MCF 10A (cell line): Measurements from ENCODE around the gene ZCCHC4. TPM values are rescaled to one million over a fixed set of nuclear protein-coding genes. Genes with fewer than 3 reads are reported as not detected.

Experiments
- BruUV-seq: library from RNA; stranded (reverse); fragments of 400-500 nt; replicated peaks from 2 replicates; lab custom pipeline; 2021; lab: Mats Ljungman, UMichigan
- CTCF ChIA-PET: fragments of 300-600 bp; sonication (Branson Sonifier 250); formaldehyde crosslinking; extraction: SDS; loops from one replicate; lab custom pipeline; 2021; ENCODE audit warnings: antibody characterized with exemption, inconsistent platforms; lab: Yijun Ruan, JAX
- POLR2A ChIA-PET: fragments of 300-600, 350-650 bp; sonication (Branson Sonifier 250); formaldehyde crosslinking; extraction: SDS; loops from one replicate; lab custom pipeline; 2020; ENCODE audit warnings: antibody characterized with exemption, inconsistent platforms; lab: Yijun Ruan, JAX
- DNase-seq: peaks from one replicate; pipeline ENCODE4 v3.0.0-alpha.2; 2018; ENCODE audit not compliant: unreplicated experiment
- H3K27ac Mint-ChIP-seq: one replicate; pipeline ENCODE4 v1.8.0; 2022; ENCODE audit warnings: mild to moderate bottlenecking, low read depth, mixed read lengths; ENCODE audit not compliant: unreplicated experiment
- H3K27me3 Mint-ChIP-seq: one replicate; pipeline ENCODE4 v1.8.0; 2022; ENCODE audit warnings: mixed read lengths; ENCODE audit not compliant: insufficient read depth, unreplicated experiment
- H3K36me3 Mint-ChIP-seq: one replicate; pipeline ENCODE4 v1.8.0; 2022; ENCODE audit warnings: mild to moderate bottlenecking, moderate library complexity, mixed read lengths; ENCODE audit not compliant: insufficient read depth, unreplicated experiment
- H3K4me1 Mint-ChIP-seq: one replicate; pipeline ENCODE4 v1.8.0; 2022; ENCODE audit warnings: mixed read lengths; ENCODE audit not compliant: insufficient read depth, unreplicated experiment
- H3K4me3 Mint-ChIP-seq: one replicate; pipeline ENCODE4 v1.8.0; 2022; ENCODE audit warnings: mild to moderate bottlenecking, moderate library complexity, mixed read lengths; ENCODE audit not compliant: unreplicated experiment
- H3K9me3 Mint-ChIP-seq: one replicate; pipeline ENCODE4 v1.8.0; 2022; ENCODE audit warnings: mixed read lengths; ENCODE audit not compliant: unreplicated experiment
- CTCF ChIP-seq: fragments of 200-600 bp; IDR thresholded peaks from one replicate; pipeline ENCODE4 v1.8.0; 2022; ENCODE audit warnings: antibody characterized with exemption, mild to moderate bottlenecking; ENCODE audit not compliant: unreplicated experiment
- intact Hi-C: fragments of 100-400 bp; cut with micrococcal nuclease; formaldehyde crosslinking; loops from 2 replicates; pipeline ENCODE4 v1.14.1; 2022
- total RNA-seq: library from RNA; stranded (reverse); gene quantifications from 2 replicates; pipeline ENCODE4 v1.2.3, GENCODE V29; 2022

ZCCHC4 gene
- total RNA-seq, 1 experiment from 2014 or later, result 7.7 TPM

DNA sequence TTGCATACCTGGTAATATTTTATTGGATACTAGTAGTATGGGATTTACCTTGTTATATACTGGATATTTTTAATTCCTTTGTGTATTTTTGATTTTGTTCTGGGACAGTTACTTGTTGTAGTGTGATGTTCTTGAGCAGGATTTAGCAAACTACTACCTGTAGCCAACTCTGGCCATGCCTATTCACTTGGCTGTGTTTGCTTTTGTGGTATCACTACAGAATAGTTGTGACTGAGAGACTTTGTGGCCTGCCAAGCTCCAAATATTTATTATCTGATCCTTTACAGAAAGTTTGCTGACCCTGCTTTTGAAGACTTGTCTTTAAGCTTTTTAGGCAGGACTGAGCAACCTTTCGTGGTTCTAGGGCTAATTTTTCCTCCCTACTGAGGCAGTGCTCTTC, 17.8 kb downstream of the ZCCHC4 start:
- Mint-ChIP-seq H3K27ac (no peak overlapping the region), H3K4me3 (no peak overlapping the region), H3K4me1 (no peaks in the 10 kb centered on the region), H3K9me3 (no peaks in the 10 kb centered on the region), H3K27me3 (no peaks in the 10 kb centered on the region), H3K36me3 (no peaks in the 10 kb centered on the region)
- POLR2A ChIA-PET, result interaction anchor here (0.8 to 1.8 kb wide), 3 partner anchors 10 to 18 kb away, joined by 3 to 6 read pairs (median 5); partner anchors contain the start of gene ZCCHC4
- CTCF ChIA-PET, result interaction anchor here (1.0 to 3.4 kb wide), 3 partner anchors 18 to 36 kb away, joined by 3 to 24 read pairs (median 4); partner anchors contain the start of gene ZCCHC4
- intact Hi-C loops, result no loop called here
- no peak for DNase-seq
- TF ChIP-seq CTCF, result no peak
- BruUV-seq, result no TSS peak

DNA sequence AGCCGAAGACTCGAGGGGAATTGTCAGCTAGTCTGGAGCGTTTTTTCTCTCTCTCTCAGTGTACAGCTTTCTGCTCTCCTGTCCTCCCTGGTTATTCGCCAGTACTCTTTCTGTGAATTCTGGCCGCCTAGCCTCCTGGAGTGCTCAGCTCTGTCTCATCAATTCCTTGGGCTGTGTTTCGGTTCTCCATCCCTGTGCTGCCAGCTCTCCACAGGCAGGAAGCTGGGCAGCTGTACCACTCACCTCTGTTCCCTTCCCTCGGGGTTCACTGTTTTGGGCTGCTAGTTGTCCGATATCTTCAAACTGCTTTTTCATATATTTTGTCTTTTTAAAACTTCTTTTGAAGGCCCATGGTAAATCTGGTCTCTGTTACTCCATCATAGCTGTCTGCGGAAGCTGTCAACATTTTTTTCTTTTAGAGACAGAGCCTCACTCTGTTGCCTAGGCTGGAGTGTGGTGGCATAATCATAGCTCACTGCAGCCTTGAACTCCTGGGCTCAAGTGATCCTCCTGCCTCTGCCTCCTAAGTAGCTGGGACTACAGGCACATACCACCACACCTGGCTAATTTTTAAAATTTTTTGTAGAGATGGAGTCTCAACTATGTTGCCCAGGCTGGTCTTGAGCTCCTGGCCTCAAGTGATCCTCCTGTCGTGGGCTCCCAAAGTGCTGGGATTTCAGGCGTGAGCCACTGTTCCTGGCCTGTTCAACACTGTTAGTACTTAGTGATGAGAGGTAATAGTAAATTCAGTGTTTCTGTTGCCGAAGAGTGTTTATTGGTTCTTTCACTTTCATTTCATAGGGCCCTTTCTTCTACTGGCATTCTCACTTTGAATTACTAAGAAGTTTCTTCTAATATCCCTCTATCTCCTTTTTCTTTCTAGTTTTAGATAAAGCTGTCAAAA, 18.6 kb downstream of the ZCCHC4 start:
- CTCF ChIA-PET, result interaction anchor here (0.8 to 3.4 kb wide), 5 partner anchors 19 to 37 kb away, joined by 3 to 24 read pairs (median 4); partner anchors contain the start of gene ZCCHC4

DNA sequence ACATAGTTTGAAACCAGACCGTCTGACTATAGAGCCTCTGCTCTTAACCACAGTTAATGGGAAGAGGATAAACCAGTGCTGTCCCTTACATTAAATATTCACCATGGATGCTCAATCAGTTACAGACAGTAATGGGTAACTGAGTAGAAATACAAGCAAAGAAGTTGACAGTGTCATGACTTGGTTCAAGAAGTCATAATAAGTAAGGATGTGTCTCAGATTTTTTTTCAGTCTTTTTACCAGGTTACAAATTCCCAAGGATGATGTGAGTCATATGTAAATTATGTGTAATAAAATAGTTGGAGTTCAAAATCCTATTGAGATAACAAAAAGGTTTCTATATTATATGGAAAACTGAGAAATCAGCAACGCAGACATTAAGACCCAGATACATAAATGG, 31.1 kb downstream of the ZCCHC4 start:
- no peak for TF ChIP-seq CTCF
- Mint-ChIP-seq H3K27ac (no peak overlapping the region), H3K27me3 (no peaks in the 10 kb centered on the region), H3K4me3 (no peak overlapping the region), H3K36me3 (peaks cover 7% of the 10 kb centered on the region), H3K9me3 (no peaks in the 10 kb centered on the region), H3K4me1 (no peaks in the 10 kb centered on the region)
- no peak for DNase-seq
- ChIA-PET POLR2A (no interaction called here), CTCF (no interaction called here)
- intact Hi-C loops, result no loop called here
- no TSS peak for BruUV-seq

More for the DNA sequence above, 18.6 kb downstream of the ZCCHC4 start:
- no peak overlapping the region for H3K27ac Mint-ChIP-seq
- POLR2A ChIA-PET, result interaction anchor here (1.1 to 1.8 kb wide), 4 partner anchors 11 to 19 kb away, joined by 3 to 7 read pairs (median 4); partner anchors contain the start of gene ZCCHC4
- no peak for DNase-seq
- H3K4me1 Mint-ChIP-seq, result no peaks in the 10 kb centered on the region
- no peaks in the 10 kb centered on the region for H3K36me3 Mint-ChIP-seq
- no peak overlapping the region for H3K4me3 Mint-ChIP-seq
- TF ChIP-seq CTCF, result no peak
- no TSS peak for BruUV-seq
- intact Hi-C loops, result no loop called here
- no peaks in the 10 kb centered on the region for H3K27me3 Mint-ChIP-seq
- no peaks in the 10 kb centered on the region for H3K9me3 Mint-ChIP-seq

- no peak overlapping the region for H3K4me3 Mint-ChIP-seq
- no TSS peak for BruUV-seq
- intact Hi-C loops, result no loop called here
- TF ChIP-seq CTCF, result no peak
- peaks cover 7% of the 10 kb centered on the region for H3K36me3 Mint-ChIP-seq
- no peaks in the 10 kb centered on the region for H3K4me1 Mint-ChIP-seq
- no peaks in the 10 kb centered on the region for H3K27me3 Mint-ChIP-seq
- H3K9me3 Mint-ChIP-seq, result no peaks in the 10 kb centered on the region
- ChIA-PET CTCF (interaction anchor here (1.1 to 1.4 kb wide), 2 partner anchors 20 to 33 kb away, joined by 3 to 5 read pairs; partner anchors contain the start of gene ZCCHC4), POLR2A (interaction anchor here (0.7 to 1.4 kb wide), 3 partner anchors 9 to 625 kb away, joined by 3 to 4 read pairs (median 3); no protein-coding TSS in a partner anchor)
- DNase-seq, result no peak
- H3K27ac Mint-ChIP-seq, result no peak overlapping the region
Measured at GRCh38 chr4:25345744-25346143, 33.2 kb downstream of the ZCCHC4 start.
